Panc1 (cell line): Measurements from ENCODE around the gene SELENOF. TPM values are rescaled to one million over a fixed set of nuclear protein-coding genes. Genes with fewer than 3 reads are reported as not detected.

Source experiments
- ATAC-seq: fragments of 200-7000 bp; cut with Tn5 transposase; 2 replicates; pipeline ENCODE4 v1.9.1; 2020; ENCODE audit warnings: mild to moderate bottlenecking, moderate library complexity
- BruUV-seq: library from RNA; stranded (reverse); fragments of 400-500 nt; replicated peaks from 2 replicates; lab custom pipeline; 2021; lab: Mats Ljungman, UMichigan
- CTCF ChIA-PET: fragments of 300-600 bp; sonication (Branson Sonifier 250); formaldehyde crosslinking; loops from one replicate; lab custom pipeline; 2022; ENCODE audit warnings: antibody characterized with exemption; lab: Charles Lee
- POLR2A ChIA-PET: fragments of 300-600 bp; sonication (Branson Sonifier 250); formaldehyde crosslinking; loops from one replicate; lab custom pipeline; 2022; ENCODE audit warnings: antibody characterized with exemption; lab: Charles Lee
- DNase-seq: peaks from one replicate; pipeline ENCODE4 v3.0.0-alpha.2; 2010; ENCODE audit warnings: low read depth, low spot score
- H3K27ac ChIP-seq: 2 replicates; pipeline ENCODE4 v1.5.1; 2011; ENCODE audit warnings: mild to moderate bottlenecking, low read length, inconsistent platforms
- H3K27me3 ChIP-seq: fragments of 200-500 bp; sonication (Bioruptor generic); 2 replicates; pipeline ENCODE4 v1.6.0; 2014; ENCODE audit warnings: low read length, inconsistent platforms; ENCODE audit not compliant: control insufficient read depth, insufficient read depth
- H3K36me3 ChIP-seq: fragments of 200-500 bp; sonication (Bioruptor generic); 2 replicates; pipeline ENCODE4 v1.5.1; 2014; ENCODE audit warnings: inconsistent platforms, mild to moderate bottlenecking, low read length, moderate library complexity; ENCODE audit not compliant: control insufficient read depth, insufficient read depth
- H3K4me1 ChIP-seq: 2 replicates; pipeline ENCODE4 v1.5.1; 2011; ENCODE audit warnings: inconsistent platforms, mild to moderate bottlenecking, low read length, moderate library complexity; ENCODE audit not compliant: control insufficient read depth, insufficient read depth
- H3K4me3 ChIP-seq, 2 experiments: 2 replicates each; pipeline ENCODE4 v1.5.1; 2011 to 2012; ENCODE audit warnings: low read depth in 2 of 2, low read length in 2 of 2, mild to moderate bottlenecking in 2 of 2, inconsistent platforms in 1 of 2, moderate library complexity in 1 of 2
- H3K9me3 ChIP-seq: fragments of 200-500 bp; sonication (Bioruptor generic); 2 replicates; pipeline ENCODE4 v1.5.1; 2014; ENCODE audit warnings: low read depth, mild to moderate bottlenecking, inconsistent platforms, low read length, moderate library complexity; ENCODE audit not compliant: control insufficient read depth, insufficient read depth
- CTCF ChIP-seq: fragments of 450-650 bp; IDR thresholded peaks from 2 replicates; pipeline ENCODE4 v1.5.1; 2017; ENCODE audit warnings: mild to moderate bottlenecking
- POLR2AphosphoS5 ChIP-seq: IDR thresholded peaks from 2 replicates; pipeline ENCODE4 v1.6.1; 2012; ENCODE audit warnings: mild to moderate bottlenecking, low read depth, low read length, moderate library complexity
- SIN3A ChIP-seq: IDR thresholded peaks from 2 replicates; pipeline ENCODE4 v1.6.1; 2012; ENCODE audit warnings: low read depth, mild to moderate bottlenecking, low read length, moderate library complexity, borderline replicate concordance; ENCODE audit not compliant: insufficient read depth
- TCF7L2 ChIP-seq: IDR thresholded peaks from 2 replicates; pipeline ENCODE4 v1.6.1; 2011; ENCODE audit warnings: mild to moderate bottlenecking, low read depth, low read length, inconsistent platforms
- in situ Hi-C: cut with HindIII; loops from 2 replicates; pipeline ENCODE4 v1.10.0; 2016; ENCODE audit warnings: low sequenced_read_pairs, low pct_unique_long_range_greater_than_20kb
- intact Hi-C: fragments of 100-400 bp; cut with micrococcal nuclease; formaldehyde crosslinking; loops from one replicate; pipeline ENCODE4 v1.10.0; 2022; ENCODE audit not compliant: unreplicated experiment
- total RNA-seq: library from RNA; stranded (reverse); gene quantifications from one replicate; pipeline ENCODE4 v1.2.1, GENCODE V29; 2021; ENCODE audit not compliant: unreplicated experiment
- TF ChIP-seq, protein P1 (sequence below), 2 experiments: IDR thresholded peaks; 2 replicates each; pipeline ENCODE4 v1.6.1; 2011 to 2012; ENCODE audit warnings: low read depth in 2 of 2, control low read depth in 1 of 2, low read length in 1 of 2, mild to moderate bottlenecking in 1 of 2, moderate library complexity in 1 of 2; ENCODE audit not compliant: insufficient read depth in 1 of 2

SELENOF gene
- total RNA-seq, 1 experiment from 2014 or later: 190 TPM

- H3K36me3 ChIP-seq: no peaks in the 10 kb centered on the region
- intact Hi-C loops (no loop called here), in situ Hi-C loops (no loop called here)
- no peak for DNase-seq
- peak overlapping the region; percentile 76 for H3K27ac ChIP-seq
- H3K9me3 ChIP-seq: no peaks in the 10 kb centered on the region
- peak; percentile 75 for ATAC-seq
- no peaks in the 10 kb centered on the region for H3K27me3 ChIP-seq
- peak overlapping the region; percentile 26 to 36 for H3K4me3 ChIP-seq
- TF ChIP-seq POLR2AphosphoS5 (no peak), TCF7L2 (no peak), CTCF (no peak), SIN3A (no peak)
- TF ChIP-seq, protein P1, sequence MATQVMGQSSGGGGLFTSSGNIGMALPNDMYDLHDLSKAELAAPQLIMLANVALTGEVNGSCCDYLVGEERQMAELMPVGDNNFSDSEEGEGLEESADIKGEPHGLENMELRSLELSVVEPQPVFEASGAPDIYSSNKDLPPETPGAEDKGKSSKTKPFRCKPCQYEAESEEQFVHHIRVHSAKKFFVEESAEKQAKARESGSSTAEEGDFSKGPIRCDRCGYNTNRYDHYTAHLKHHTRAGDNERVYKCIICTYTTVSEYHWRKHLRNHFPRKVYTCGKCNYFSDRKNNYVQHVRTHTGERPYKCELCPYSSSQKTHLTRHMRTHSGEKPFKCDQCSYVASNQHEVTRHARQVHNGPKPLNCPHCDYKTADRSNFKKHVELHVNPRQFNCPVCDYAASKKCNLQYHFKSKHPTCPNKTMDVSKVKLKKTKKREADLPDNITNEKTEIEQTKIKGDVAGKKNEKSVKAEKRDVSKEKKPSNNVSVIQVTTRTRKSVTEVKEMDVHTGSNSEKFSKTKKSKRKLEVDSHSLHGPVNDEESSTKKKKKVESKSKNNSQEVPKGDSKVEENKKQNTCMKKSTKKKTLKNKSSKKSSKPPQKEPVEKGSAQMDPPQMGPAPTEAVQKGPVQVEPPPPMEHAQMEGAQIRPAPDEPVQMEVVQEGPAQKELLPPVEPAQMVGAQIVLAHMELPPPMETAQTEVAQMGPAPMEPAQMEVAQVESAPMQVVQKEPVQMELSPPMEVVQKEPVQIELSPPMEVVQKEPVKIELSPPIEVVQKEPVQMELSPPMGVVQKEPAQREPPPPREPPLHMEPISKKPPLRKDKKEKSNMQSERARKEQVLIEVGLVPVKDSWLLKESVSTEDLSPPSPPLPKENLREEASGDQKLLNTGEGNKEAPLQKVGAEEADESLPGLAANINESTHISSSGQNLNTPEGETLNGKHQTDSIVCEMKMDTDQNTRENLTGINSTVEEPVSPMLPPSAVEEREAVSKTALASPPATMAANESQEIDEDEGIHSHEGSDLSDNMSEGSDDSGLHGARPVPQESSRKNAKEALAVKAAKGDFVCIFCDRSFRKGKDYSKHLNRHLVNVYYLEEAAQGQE (IDR thresholded peaks at IDR 0.05; ENCODE audit: insufficient read depth in 1 of 2, low read depth in 2 of 2, low read length in 1 of 2): no peak
- ChIA-PET POLR2A (interaction anchor here (0.6 to 1.0 kb wide), 7 partner anchors 18 to 574 kb away, joined by 3 to 20 read pairs (median 4); partner anchors contain the start of genes HS2ST1 and SELENOF), CTCF (interaction anchor here (0.7 kb wide), 2 partner anchors 24 to 1226 kb away, joined by 5 to 7 read pairs; partner anchors contain the start of gene ZNHIT6)
- peaks cover 14% of the 10 kb centered on the region for H3K4me1 ChIP-seq
- no TSS peak for BruUV-seq
Observed at GRCh38 chr1:86933562-86934377, 19.8 kb upstream of the SELENOF start.

GRCh38 chr1:86933051-86933450, 19.1 kb upstream of the SELENOF start:
- CTCF ChIA-PET: no interaction called here
- TF ChIP-seq SIN3A (no peak), CTCF (no peak), POLR2AphosphoS5 (no peak), TCF7L2 (no peak)
- TF ChIP-seq, protein P1 (IDR thresholded peaks at IDR 0.05; ENCODE audit: insufficient read depth in 1 of 2, low read depth in 2 of 2, low read length in 1 of 2): no peak
- intact Hi-C loops (no loop called here), in situ Hi-C loops (no loop called here)
- no peak overlapping the region for H3K4me3 ChIP-seq
- H3K27me3 ChIP-seq: no peaks in the 10 kb centered on the region
- no peaks in the 10 kb centered on the region for H3K9me3 ChIP-seq
- DNase-seq (no peak), ATAC-seq (no peak)
- POLR2A ChIA-PET: no interaction called here
- peak overlapping the region; percentile 76 for H3K27ac ChIP-seq
- BruUV-seq: no TSS peak
- H3K4me1 ChIP-seq: peaks cover 16% of the 10 kb centered on the region
- H3K36me3 ChIP-seq: no peaks in the 10 kb centered on the region
